OCI-LY3 (cell line): ENCODE results near the gene TANGO6.
"Not testable (repeated sequence)": the region's sequence is repeated elsewhere in the genome, so short reads cannot be mapped to it uniquely, and the experiment has no call there.

ENCODE experiments used
- H2AFZ ChIP-seq: fragments of 200-600, 300-600 bp; shearing (Covaris generic); 2 replicates; pipeline ENCODE4 v1.6.0; 2014; ENCODE audit warnings: antibody characterized with exemption, low read depth, low read length
- H3K27ac ChIP-seq: fragments of 200-600, 300-600 bp; sonication (generic); 2 replicates; pipeline ENCODE4 v1.5.1; 2014; ENCODE audit warnings: mild to moderate bottlenecking, low read length, moderate library complexity, mixed read lengths
- H3K27me3 ChIP-seq: fragments of 200-600, 300-600 bp; sonication (generic); 2 replicates; pipeline ENCODE4 v1.6.1; 2014; ENCODE audit warnings: low read depth, low read length, mixed read lengths
- H3K36me3 ChIP-seq: fragments of 200-600, 300-600 bp; sonication (generic); replicated peaks from 2 replicates; pipeline ENCODE3; 2014; ENCODE audit warnings: low read depth, low read length, mixed read lengths
- H3K4me1 ChIP-seq: fragments of 300-600, 200-600 bp; sonication (generic); 2 replicates; pipeline ENCODE4 v1.6.1; 2014; ENCODE audit warnings: low read length, mixed read lengths
- H3K4me2 ChIP-seq: fragments of 200-600, 300-600 bp; sonication (generic); 2 replicates; pipeline ENCODE4 v1.6.1; 2014; ENCODE audit warnings: low read length, mixed read lengths
- H3K4me3 ChIP-seq: fragments of 300-600, 200-600 bp; sonication (generic); 2 replicates; pipeline ENCODE4 v1.5.1; 2014; ENCODE audit warnings: antibody characterized with exemption, mild to moderate bottlenecking, low read length, moderate library complexity
- H3K79me2 ChIP-seq: fragments of 300-600, 200-600 bp; shearing (Covaris generic); 2 replicates; pipeline ENCODE4 v1.6.1; 2014; ENCODE audit warnings: mild to moderate bottlenecking, low read length, mixed read lengths
- H3K9ac ChIP-seq: fragments of 300-600, 200-600 bp; shearing (Covaris generic); 2 replicates; pipeline ENCODE4 v1.6.0; 2014; ENCODE audit warnings: mild to moderate bottlenecking, low read length, moderate library complexity
- H3K9me3 ChIP-seq: fragments of 200-600, 300-600 bp; shearing (Covaris generic); 2 replicates; pipeline ENCODE4 v1.6.1; 2014; ENCODE audit warnings: low read length, mixed read lengths; ENCODE audit not compliant: insufficient read depth
- H4K20me1 ChIP-seq: fragments of 200-600, 300-600 bp; sonication (generic); 2 replicates; pipeline ENCODE4 v1.6.1; 2016; ENCODE audit warnings: low read length, mixed read lengths; ENCODE audit not compliant: insufficient read depth
- EZH2phosphoT487 ChIP-seq: fragments of 200-600 bp; shearing (Covaris generic); IDR thresholded peaks from 2 replicates; pipeline ENCODE4 v1.6.1; 2018; ENCODE audit warnings: antibody characterized with exemption, mixed run types, low read depth
- TF ChIP-seq, protein P1 (sequence below): fragments of 200-600, 300-600 bp; sonication (generic); IDR thresholded peaks from 2 replicates; pipeline ENCODE4 v1.5.1; 2014; ENCODE audit warnings: antibody characterized with exemption, low read length, low read depth

The TANGO6 gene

DNA sequence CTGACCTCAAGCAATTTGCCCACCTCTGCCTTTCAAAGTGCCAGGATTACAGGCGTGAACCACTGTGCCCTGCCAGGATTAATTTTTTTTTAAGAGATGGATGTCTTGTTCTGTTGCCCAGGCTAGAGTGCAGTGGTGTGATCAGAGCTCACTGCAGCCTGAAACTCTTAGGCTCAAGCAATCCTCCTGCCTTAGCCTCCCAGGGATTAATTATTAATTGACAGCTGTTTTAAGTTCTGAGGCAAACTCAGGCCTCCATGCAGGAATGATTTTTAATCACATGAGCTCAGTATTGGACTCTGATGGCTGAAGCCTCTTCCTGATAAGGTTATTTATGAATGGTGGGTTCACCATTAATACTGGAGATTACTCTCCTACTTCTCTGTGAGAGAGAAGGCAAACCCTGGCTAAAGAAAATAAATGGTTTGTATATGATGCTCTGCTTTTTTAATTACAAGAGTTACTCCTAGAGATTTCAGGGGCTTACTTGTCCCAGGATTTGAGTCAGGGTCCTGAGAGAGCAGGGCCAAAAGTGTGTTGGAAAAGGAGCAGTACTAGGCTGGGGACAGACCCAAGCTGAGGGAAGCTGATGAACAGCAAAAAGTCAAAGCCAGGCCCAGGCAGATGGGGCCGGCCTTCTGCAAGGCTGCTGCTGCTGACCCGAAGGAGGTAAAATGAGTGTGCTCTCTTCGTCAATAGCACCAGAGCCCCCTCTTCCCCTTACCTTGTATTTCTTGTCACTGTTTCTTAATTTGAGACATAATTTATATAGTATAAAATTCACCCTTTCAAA, 205.2 kb downstream of the TANGO6 start:
- H3K79me2 ChIP-seq = no peaks in the 10 kb centered on the region

DNA sequence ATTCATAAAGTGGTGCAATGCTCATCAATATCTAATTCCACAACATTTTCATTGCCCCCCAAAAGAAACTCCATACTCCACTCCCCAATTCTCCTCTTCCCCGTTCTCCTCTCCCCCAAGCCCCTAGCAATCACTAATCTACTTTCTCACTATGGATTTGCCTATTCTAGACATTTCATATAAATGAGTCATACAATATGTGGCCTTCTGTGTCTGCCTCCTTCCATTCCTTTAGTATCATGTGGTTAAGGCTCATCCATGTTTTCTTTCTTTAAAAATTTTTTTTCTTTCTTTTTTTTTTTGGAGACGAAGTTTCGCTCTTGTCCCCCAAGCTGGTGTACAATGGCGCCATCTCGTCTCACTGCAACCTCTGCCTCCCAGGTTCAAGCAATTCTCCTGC, 205.8 kb downstream of the TANGO6 start:
- no peaks in the 10 kb centered on the region for H4K20me1 ChIP-seq
- no peak overlapping the region for H2AFZ ChIP-seq
- H3K4me3 ChIP-seq = no peak overlapping the region
- no peak overlapping the region for H3K27ac ChIP-seq
- no peak overlapping the region for H3K4me2 ChIP-seq
- peaks cover 3% of the 10 kb centered on the region for H3K36me3 ChIP-seq
- no peaks in the 10 kb centered on the region for H3K79me2 ChIP-seq
- no peaks in the 10 kb centered on the region for H3K27me3 ChIP-seq
- no peaks in the 10 kb centered on the region for H3K4me1 ChIP-seq
- H3K9ac ChIP-seq = no peak overlapping the region
- TF ChIP-seq, protein P1, sequence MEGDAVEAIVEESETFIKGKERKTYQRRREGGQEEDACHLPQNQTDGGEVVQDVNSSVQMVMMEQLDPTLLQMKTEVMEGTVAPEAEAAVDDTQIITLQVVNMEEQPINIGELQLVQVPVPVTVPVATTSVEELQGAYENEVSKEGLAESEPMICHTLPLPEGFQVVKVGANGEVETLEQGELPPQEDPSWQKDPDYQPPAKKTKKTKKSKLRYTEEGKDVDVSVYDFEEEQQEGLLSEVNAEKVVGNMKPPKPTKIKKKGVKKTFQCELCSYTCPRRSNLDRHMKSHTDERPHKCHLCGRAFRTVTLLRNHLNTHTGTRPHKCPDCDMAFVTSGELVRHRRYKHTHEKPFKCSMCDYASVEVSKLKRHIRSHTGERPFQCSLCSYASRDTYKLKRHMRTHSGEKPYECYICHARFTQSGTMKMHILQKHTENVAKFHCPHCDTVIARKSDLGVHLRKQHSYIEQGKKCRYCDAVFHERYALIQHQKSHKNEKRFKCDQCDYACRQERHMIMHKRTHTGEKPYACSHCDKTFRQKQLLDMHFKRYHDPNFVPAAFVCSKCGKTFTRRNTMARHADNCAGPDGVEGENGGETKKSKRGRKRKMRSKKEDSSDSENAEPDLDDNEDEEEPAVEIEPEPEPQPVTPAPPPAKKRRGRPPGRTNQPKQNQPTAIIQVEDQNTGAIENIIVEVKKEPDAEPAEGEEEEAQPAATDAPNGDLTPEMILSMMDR = no peak
- TF ChIP-seq EZH2phosphoT487 = no peak
- H3K9me3 ChIP-seq = no peaks in the 10 kb centered on the region

More for the DNA sequence above, 205.2 kb downstream of the TANGO6 start:
- Histone ChIP-seq H3K9me3 (no peaks in the 10 kb centered on the region), H2AFZ (no peak overlapping the region), H4K20me1 (no peaks in the 10 kb centered on the region), H3K36me3 (peaks cover 3% of the 10 kb centered on the region), H3K4me1 (no peaks in the 10 kb centered on the region), H3K4me3 (no peak overlapping the region), H3K27me3 (no peaks in the 10 kb centered on the region), H3K9ac (no peak overlapping the region), H3K4me2 (no peak overlapping the region), H3K27ac (no peak overlapping the region)
- TF ChIP-seq, protein P1 = no peak
- TF ChIP-seq EZH2phosphoT487 = no peak

DNA sequence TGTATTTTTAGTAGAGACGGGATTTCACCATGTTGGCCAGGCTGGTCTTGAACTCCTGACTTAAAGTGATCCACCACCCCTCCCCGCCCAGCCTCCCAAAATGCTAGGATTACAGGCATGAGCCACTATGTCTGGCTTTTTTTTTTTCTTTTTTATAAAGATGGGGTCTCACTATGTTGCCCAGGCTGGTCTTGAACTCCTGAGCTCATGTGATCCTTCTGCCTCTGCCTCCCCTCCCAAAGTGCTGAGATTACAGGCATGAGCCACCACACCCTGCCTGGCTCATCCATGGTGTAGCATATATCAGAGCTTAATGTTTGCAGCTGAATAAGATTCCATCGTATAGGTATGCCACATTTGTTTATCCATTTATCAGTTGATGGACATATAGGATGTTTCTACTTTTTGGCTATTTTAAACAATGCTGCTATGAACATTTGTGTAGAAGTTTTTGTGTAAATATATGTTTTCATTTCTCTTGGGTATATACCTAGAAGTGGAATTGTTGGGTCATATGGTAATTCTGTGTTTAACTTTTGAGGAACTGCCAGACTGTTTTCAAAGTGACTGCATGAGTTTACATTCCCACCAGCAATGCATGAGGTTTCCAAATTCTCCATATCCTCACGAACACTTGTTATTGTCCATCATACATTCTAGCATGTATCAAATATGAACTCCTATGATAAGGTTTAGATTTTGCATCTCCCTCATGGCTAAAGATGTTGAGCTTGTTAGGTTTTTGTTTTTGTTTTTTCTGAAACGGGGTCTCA, 206.5 kb downstream of the TANGO6 start:
- H3K4me2 ChIP-seq = no peak overlapping the region

DNA sequence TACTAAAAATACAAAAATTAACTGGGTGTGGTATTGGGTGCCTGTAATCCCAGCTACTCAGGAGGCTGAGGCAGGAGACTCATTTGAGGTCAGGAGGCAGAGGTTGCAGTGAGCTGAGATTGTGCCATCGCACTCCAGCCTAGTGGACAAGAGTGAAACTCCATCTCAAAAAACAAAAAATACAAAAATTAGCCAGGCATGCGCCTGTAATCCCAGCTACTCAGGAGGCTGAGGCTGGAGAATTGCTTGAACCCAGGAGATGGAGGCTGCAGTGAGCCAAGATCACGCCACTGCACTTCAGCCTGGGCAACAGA, 208.1 kb downstream of the TANGO6 start:
- not testable (repeated sequence) for H3K4me3 ChIP-seq, H3K79me2 ChIP-seq, H3K27me3 ChIP-seq, H3K4me1 ChIP-seq, H3K36me3 ChIP-seq, H3K9me3 ChIP-seq, H3K27ac ChIP-seq, H3K4me2 ChIP-seq, H3K9ac ChIP-seq, H4K20me1 ChIP-seq, H2AFZ ChIP-seq

More for the DNA sequence above, 206.5 kb downstream of the TANGO6 start:
- no peak overlapping the region for H3K9ac ChIP-seq
- no peaks in the 10 kb centered on the region for H3K9me3 ChIP-seq
- H4K20me1 ChIP-seq = no peaks in the 10 kb centered on the region
- H2AFZ ChIP-seq = no peak overlapping the region
- H3K4me1 ChIP-seq = no peaks in the 10 kb centered on the region
- TF ChIP-seq EZH2phosphoT487 = no peak
- TF ChIP-seq, protein P1 = no peak
- no peak overlapping the region for H3K27ac ChIP-seq
- H3K79me2 ChIP-seq = no peaks in the 10 kb centered on the region
- no peaks in the 10 kb centered on the region for H3K36me3 ChIP-seq
- no peak overlapping the region for H3K4me3 ChIP-seq
- H3K27me3 ChIP-seq = no peaks in the 10 kb centered on the region
